HAP-1 (cell line): ENCODE results near the gene TBC1D10A.
A peak's percentile ranks its signal among the peaks of the same experiment; 100 is the strongest.

Experiments used
- DNase-seq, 2 experiments: peaks; one replicate each; pipeline ENCODE4 v3.0.0-alpha.2; 2016 to 2020; ENCODE audit warnings: low spot score in 2 of 2
- H3K27me3 ChIP-seq: fragments of 250-450 bp; sonication (Bioruptor Pico); 2 replicates; pipeline ENCODE4 v1.5.1; 2020; ENCODE audit warnings: low read depth, mild to moderate bottlenecking, moderate library complexity
- H3K36me3 ChIP-seq: fragments of 250-450 bp; sonication (Bioruptor Pico); replicated peaks from 2 replicates; pipeline ENCODE4 v1.5.1; 2020; ENCODE audit warnings: mild to moderate bottlenecking
- H3K4me1 ChIP-seq: fragments of 250-450 bp; sonication (Bioruptor Pico); 2 replicates; pipeline ENCODE4 v1.5.1; 2020; ENCODE audit warnings: mild to moderate bottlenecking
- H3K4me3 ChIP-seq: fragments of 250-450 bp; sonication (Bioruptor Pico); 2 replicates; pipeline ENCODE4 v1.5.1; 2020; ENCODE audit warnings: mild to moderate bottlenecking, moderate library complexity
- H3K9me3 ChIP-seq: fragments of 250-450 bp; sonication (Bioruptor Pico); 2 replicates; pipeline ENCODE4 v1.5.1; 2020; ENCODE audit warnings: mild to moderate bottlenecking, moderate library complexity
- in situ Hi-C: fragments of 300-500 bp; cut with MboI; formaldehyde crosslinking; loops from 3 replicates; pipeline ENCODE4 v1.14.3; 2020; ENCODE audit warnings: low sequenced_read_pairs, inconsistent platforms, mixed read lengths

The TBC1D10A gene

GRCh38 chr22:30294830-30295229, 31.9 kb downstream of the TBC1D10A start:
- Histone ChIP-seq H3K4me1 (peaks cover 3% of the 10 kb centered on the region), H3K9me3 (no peaks in the 10 kb centered on the region), H3K27me3 (no peaks in the 10 kb centered on the region), H3K4me3 (no peak overlapping the region), H3K36me3 (peaks cover 7% of the 10 kb centered on the region)
- DNase-seq: no peak
- in situ Hi-C loops: no loop called here

- Histone ChIP-seq H3K9me3 (no peaks in the 10 kb centered on the region), H3K27me3 (no peaks in the 10 kb centered on the region), H3K4me3 (no peak overlapping the region), H3K36me3 (peaks cover 7% of the 10 kb centered on the region), H3K4me1 (peaks cover 4% of the 10 kb centered on the region)
- no peak for DNase-seq
- in situ Hi-C loops: no loop called here
These were observed 32.7 kb downstream of the TBC1D10A start for GRCh38 chr22:30294066-30294465.

- Histone ChIP-seq H3K4me1 (peaks cover 10% of the 10 kb centered on the region), H3K36me3 (peaks cover 7% of the 10 kb centered on the region), H3K9me3 (no peaks in the 10 kb centered on the region), H3K27me3 (no peaks in the 10 kb centered on the region), H3K4me3 (no peak overlapping the region)
- DNase-seq: no peak
- in situ Hi-C loops: no loop called here
These were observed 33.7 kb downstream of the TBC1D10A start for GRCh38 chr22:30293026-30293425.

- Histone ChIP-seq H3K4me1 (peaks cover 10% of the 10 kb centered on the region), H3K36me3 (peaks cover 7% of the 10 kb centered on the region; the same call in 1 of the 2 replicates), H3K27me3 (no peaks in the 10 kb centered on the region), H3K9me3 (no peaks in the 10 kb centered on the region), H3K4me3 (no peak overlapping the region)
- in situ Hi-C loops: no loop called here
- no peak for DNase-seq
These were observed 34.4 kb downstream of the TBC1D10A start for GRCh38 chr22:30292069-30292970.

- Histone ChIP-seq H3K4me1 (peaks cover 10% of the 10 kb centered on the region), H3K27me3 (no peaks in the 10 kb centered on the region), H3K4me3 (no peak overlapping the region), H3K36me3 (peaks cover 10% of the 10 kb centered on the region; the same call in 1 of the 2 replicates), H3K9me3 (no peaks in the 10 kb centered on the region)
- in situ Hi-C loops: no loop called here
- peak in 1 of 2 experiments; percentile 59 for DNase-seq
These were observed 35.5 kb downstream of the TBC1D10A start for GRCh38 chr22:30291058-30291892.

GRCh38 chr22:30290342-30291057, 36.2 kb downstream of the TBC1D10A start:
- in situ Hi-C loops: no loop called here
- Histone ChIP-seq H3K36me3 (peaks cover 10% of the 10 kb centered on the region; the same call in 1 of the 2 replicates), H3K4me3 (peak overlapping the region; percentile 60; the same call in 1 of the 2 replicates), H3K9me3 (no peaks in the 10 kb centered on the region), H3K4me1 (peaks cover 10% of the 10 kb centered on the region), H3K27me3 (no peaks in the 10 kb centered on the region)
- DNase-seq: peak in 1 of 2 experiments; percentile 23

GRCh38 chr22:30289980-30290313, 36.8 kb downstream of the TBC1D10A start:
- Histone ChIP-seq H3K4me3 (peak overlapping the region; percentile 60), H3K27me3 (no peaks in the 10 kb centered on the region), H3K4me1 (peaks cover 10% of the 10 kb centered on the region), H3K9me3 (no peaks in the 10 kb centered on the region), H3K36me3 (peaks cover 10% of the 10 kb centered on the region; the same call in 1 of the 2 replicates)
- no peak for DNase-seq
- in situ Hi-C loops: no loop called here

- Histone ChIP-seq H3K9me3 (no peaks in the 10 kb centered on the region), H3K27me3 (no peaks in the 10 kb centered on the region), H3K4me3 (peak within 1 kb of the TSS; percentile 60), H3K36me3 (peaks cover 10% of the 10 kb centered on the region; the same call in 1 of the 2 replicates), H3K4me1 (peaks cover 10% of the 10 kb centered on the region)
- in situ Hi-C loops: no loop called here
- peak; percentile 98 to 100 for DNase-seq
These were observed 37.4 kb downstream of the TBC1D10A start, which contains the start of gene CASTOR1 for GRCh38 chr22:30289141-30289979. Gene CASTOR1 (minus strand): TSS chr22:30289505. CDS start chr22:30289497, 8 bp downstream.

GRCh38 chr22:30288419-30289140, 38.2 kb downstream of the TBC1D10A start:
- H3K36me3 ChIP-seq: peaks cover 10% of the 10 kb centered on the region; the same call in 1 of the 2 replicates
- in situ Hi-C loops: no loop called here

GRCh38 chr22:30287648-30288418, 38.9 kb downstream of the TBC1D10A start:
- H3K4me1 ChIP-seq: peaks cover 10% of the 10 kb centered on the region
- 0 out of 2 replicates have a peak, but pooled peaks cover 3% of the 10 kb centered on the region for H3K36me3 ChIP-seq
- no peaks in the 10 kb centered on the region for H3K27me3 ChIP-seq
- peak overlapping the region; percentile 60 for H3K4me3 ChIP-seq
- no peaks in the 10 kb centered on the region for H3K9me3 ChIP-seq
- peak; percentile 63 to 88 for DNase-seq
- in situ Hi-C loops: no loop called here

More at GRCh38 chr22:30288419-30289140, 38.2 kb downstream of the TBC1D10A start:
- Histone ChIP-seq H3K27me3 (no peaks in the 10 kb centered on the region), H3K9me3 (no peaks in the 10 kb centered on the region), H3K4me3 (peak overlapping the region; percentile 60), H3K4me1 (peaks cover 10% of the 10 kb centered on the region)
- no peak for DNase-seq

- in situ Hi-C loops: no loop called here
- 0 out of 2 replicates have a peak, but pooled peaks cover 3% of the 10 kb centered on the region for H3K36me3 ChIP-seq
- DNase-seq: peak; percentile 29 to 89
- peaks cover 10% of the 10 kb centered on the region for H3K4me1 ChIP-seq
- no peaks in the 10 kb centered on the region for H3K27me3 ChIP-seq
- no peaks in the 10 kb centered on the region for H3K9me3 ChIP-seq
- no peak overlapping the region for H3K4me3 ChIP-seq
These were observed 39.7 kb downstream of the TBC1D10A start for GRCh38 chr22:30286813-30287647.
